Activated naive CD8-positive, alpha-beta T cell treated with anti-CD3 and anti-CD28 coated beads, Interleukin-2, amount 10 ng/mL, durations not matched to agents 7 days and 5 days (primary cell): Measurements from ENCODE around the gene EPHA1. TPM values are rescaled to one million over a fixed set of nuclear protein-coding genes. Genes with fewer than 3 reads are reported as not detected.
A peak's percentile ranks its signal among the peaks of the same experiment; 100 is the strongest.

Experiments
- ATAC-seq: fragments of 150-1000 bp; cut with Tn5 transposase; one replicate; pipeline ENCODE4 v1.10.0; 2021; ENCODE audit warnings: low read depth, moderate library complexity
- POLR2A ChIA-PET: fragments of 350-600 bp; sonication (Branson Sonifier 250); formaldehyde crosslinking; loops from one replicate; lab custom pipeline; 2021; ENCODE audit warnings: antibody characterized with exemption; lab: Charles Lee
- DNase-seq: peaks from one replicate; pipeline ENCODE4 v3.0.0; 2021
- H3K27ac Mint-ChIP-seq: one replicate; pipeline ENCODE4 v1.8.0; 2022; ENCODE audit warnings: mild to moderate bottlenecking, mixed read lengths
- H3K27me3 Mint-ChIP-seq: one replicate; pipeline ENCODE4 v1.8.0; 2022; ENCODE audit warnings: mild to moderate bottlenecking, moderate library complexity, mixed read lengths
- H3K36me3 Mint-ChIP-seq: one replicate; pipeline ENCODE4 v1.8.0; 2021; ENCODE audit warnings: mild to moderate bottlenecking, mixed read lengths
- H3K4me1 Mint-ChIP-seq: one replicate; pipeline ENCODE4 v1.8.0; 2021; ENCODE audit warnings: mixed read lengths
- H3K4me3 Mint-ChIP-seq: one replicate; pipeline ENCODE4 v1.8.0; 2022; ENCODE audit warnings: mild to moderate bottlenecking, moderate library complexity, mixed read lengths
- H3K9me3 Mint-ChIP-seq: one replicate; pipeline ENCODE4 v1.8.0; 2021; ENCODE audit warnings: mixed read lengths
- total RNA-seq, 2 experiments: library from RNA; stranded (reverse); gene quantifications; one replicate each; pipeline ENCODE4 v1.2.3, GENCODE V29; 2021

Gene EPHA1
- total RNA-seq, 2 experiments from 2014 or later: 27.3 to 28.2 TPM

DNA sequence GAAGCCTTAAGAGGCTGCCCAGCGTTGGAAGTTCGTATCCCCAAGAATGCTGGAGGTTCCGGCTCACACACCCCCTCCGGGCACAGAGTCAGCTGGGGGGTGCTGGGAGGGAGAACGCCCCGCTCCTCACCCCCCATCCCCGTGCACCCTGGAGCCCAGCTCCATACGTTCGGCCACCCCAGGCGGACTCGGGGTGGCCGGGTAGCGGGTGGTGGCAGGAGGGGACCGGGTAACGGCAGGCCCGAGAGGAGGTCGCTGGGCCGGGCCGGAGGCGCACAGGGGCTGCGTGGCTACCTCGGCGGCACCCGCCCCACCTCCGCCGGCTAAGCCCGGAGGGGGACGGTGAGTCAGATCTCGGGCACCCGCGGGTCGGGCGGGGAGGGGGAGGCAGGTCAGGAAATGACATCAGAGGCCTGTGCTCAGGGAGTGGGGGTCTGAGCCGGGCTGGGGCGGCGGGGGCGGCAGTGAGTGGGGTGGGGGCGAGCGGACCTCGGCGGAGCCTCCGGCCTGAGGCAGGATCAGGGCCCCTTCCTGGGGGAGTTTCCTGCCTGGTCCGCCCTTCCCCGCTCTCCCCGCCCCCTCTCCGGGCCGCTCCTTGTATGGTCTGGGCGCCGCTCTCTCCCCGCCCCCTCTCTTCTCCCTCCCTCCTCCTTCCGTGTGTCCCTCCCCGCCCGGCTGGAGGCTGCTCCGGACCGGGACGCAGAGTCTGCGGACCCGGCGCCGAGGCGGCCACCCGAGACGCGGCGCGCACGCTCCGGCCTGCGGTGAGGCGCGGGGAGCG lies 27.8 kb downstream of the EPHA1 start, which contains the start of gene ZYX:
Gene ZYX, plus strand, starts transcription at position 700 of the 781 bp plus-strand sequence. CDS start 227 bp downstream, outside the sequence.
- Mint-ChIP-seq H3K36me3 (peaks cover 6% of the 10 kb centered on the region), H3K4me1 (peaks cover 40% of the 10 kb centered on the region), H3K27me3 (no peaks in the 10 kb centered on the region), H3K27ac (peak within 1 kb of the TSS; percentile 92), H3K9me3 (no peaks in the 10 kb centered on the region), H3K4me3 (peak within 1 kb of the TSS; percentile 86)
- peak; percentile 76 for ATAC-seq
- POLR2A ChIA-PET: interaction anchor here (0.7 to 3.1 kb wide), 21 partner anchors 10 to 754 kb away, joined by 3 to 44 read pairs (median 5); partner anchors contain the start of genes CASP2, EPHA1, FAM131B and GSTK1
- DNase-seq: peak; percentile 89

DNA sequence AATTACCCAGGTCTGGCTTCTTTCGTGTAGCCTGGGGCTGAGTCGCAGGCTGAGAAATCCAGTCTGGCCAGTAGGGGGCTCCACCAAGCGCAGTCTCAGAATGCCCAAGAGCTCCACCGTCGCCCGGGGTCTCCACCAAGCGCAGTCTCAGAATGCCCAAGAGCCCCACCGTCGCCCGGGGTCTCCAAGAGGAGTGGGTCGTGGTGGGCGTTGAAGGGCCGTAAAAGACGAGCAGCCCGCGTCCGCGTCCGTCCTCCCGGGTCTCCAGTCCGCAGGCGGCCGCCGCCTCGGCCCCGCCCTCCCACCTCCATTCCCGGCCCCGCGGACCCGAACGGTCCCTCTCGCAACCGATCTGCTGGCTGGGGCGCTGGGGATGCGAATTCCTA lies 28.4 kb downstream of the EPHA1 start:
- ATAC-seq (peak; percentile 49), DNase-seq (peak; percentile 90)
- peak overlapping the region; percentile 86 for H3K4me3 Mint-ChIP-seq
- POLR2A ChIA-PET: interaction anchor here (0.6 to 3.1 kb wide), 26 partner anchors 10 to 754 kb away, joined by 3 to 44 read pairs (median 5); partner anchors contain the start of genes CASP2, EPHA1, FAM131B and GSTK1
- H3K9me3 Mint-ChIP-seq: no peaks in the 10 kb centered on the region
- peaks cover 6% of the 10 kb centered on the region for H3K36me3 Mint-ChIP-seq
- peak overlapping the region; percentile 92 for H3K27ac Mint-ChIP-seq
- H3K27me3 Mint-ChIP-seq: no peaks in the 10 kb centered on the region
- peaks cover 46% of the 10 kb centered on the region for H3K4me1 Mint-ChIP-seq

DNA sequence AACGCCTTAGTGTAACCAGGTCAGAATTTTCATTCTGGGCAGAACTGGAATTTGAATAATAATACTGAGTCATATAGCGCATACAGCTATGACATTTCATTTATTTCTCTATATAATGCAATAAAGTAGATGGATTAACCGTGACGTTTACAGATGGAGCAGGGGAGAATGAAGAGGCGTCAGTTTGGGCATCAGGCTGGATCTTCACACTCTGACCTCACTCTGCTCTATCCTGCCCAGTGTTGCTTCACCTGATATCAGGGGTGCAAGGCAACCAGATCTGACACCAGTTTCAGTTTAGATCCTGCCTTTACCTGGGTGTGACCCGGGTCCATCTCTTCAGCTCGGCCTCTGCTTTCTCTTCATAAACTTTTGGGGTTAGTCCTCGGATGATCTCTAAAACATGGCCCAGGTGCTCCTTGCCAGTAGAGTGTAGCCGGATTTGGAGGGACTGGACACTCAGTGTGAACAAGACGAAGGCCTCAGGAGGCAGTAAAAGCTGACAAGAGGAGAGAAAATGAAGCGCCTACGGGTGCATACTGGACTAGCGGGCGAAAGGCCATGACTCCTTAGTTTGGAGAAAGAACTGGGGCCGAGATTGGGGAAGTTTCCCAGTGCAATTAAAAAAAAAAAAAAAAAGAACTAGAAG lies 28.9 kb downstream of the EPHA1 start:
- ATAC-seq: peak; percentile 6
- peaks cover 51% of the 10 kb centered on the region for H3K4me1 Mint-ChIP-seq
- H3K36me3 Mint-ChIP-seq: peaks cover 6% of the 10 kb centered on the region

DNA sequence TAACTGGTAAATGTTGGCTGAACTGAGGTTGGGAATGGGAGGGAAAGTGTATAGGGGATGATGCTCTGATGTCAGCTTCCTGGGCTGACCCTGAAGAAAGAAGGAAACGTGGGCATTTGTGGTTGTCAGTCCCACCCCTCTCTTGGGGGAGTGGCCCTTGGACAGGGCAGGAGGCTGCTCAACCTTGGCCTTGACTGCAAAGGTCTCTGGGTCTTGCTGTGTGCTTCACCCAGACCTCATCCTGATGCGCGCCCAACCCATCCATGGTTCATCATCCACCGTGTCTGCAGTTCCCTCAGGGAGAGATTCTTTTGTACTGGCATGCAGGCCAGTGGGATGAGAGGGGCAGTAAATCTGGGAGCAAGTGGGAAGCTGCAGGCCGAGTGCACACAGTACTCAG lies 32.3 kb downstream of the EPHA1 start:
- H3K4me1 Mint-ChIP-seq: peaks cover 64% of the 10 kb centered on the region
- DNase-seq (no peak), ATAC-seq (no peak)
- H3K9me3 Mint-ChIP-seq: no peaks in the 10 kb centered on the region
- POLR2A ChIA-PET: interaction anchor here (0.5 to 1.7 kb wide), 6 partner anchors 14 to 136 kb away, joined by 3 to 9 read pairs (median 3); partner anchors contain the start of genes CASP2 and GSTK1
- peak overlapping the region; percentile 7 for H3K4me3 Mint-ChIP-seq
- no peaks in the 10 kb centered on the region for H3K36me3 Mint-ChIP-seq
- H3K27me3 Mint-ChIP-seq: no peaks in the 10 kb centered on the region
- peak overlapping the region; percentile 90 for H3K27ac Mint-ChIP-seq

More for the DNA sequence above, 28.9 kb downstream of the EPHA1 start:
- peak overlapping the region; percentile 92 for H3K27ac Mint-ChIP-seq
- no peak for DNase-seq
- no peaks in the 10 kb centered on the region for H3K27me3 Mint-ChIP-seq
- peak overlapping the region; percentile 86 for H3K4me3 Mint-ChIP-seq
- POLR2A ChIA-PET: interaction anchor here (0.6 to 3.1 kb wide), 28 partner anchors 10 to 753 kb away, joined by 3 to 44 read pairs (median 4); partner anchors contain the start of genes CASP2, EPHA1, FAM131B and GSTK1
- no peaks in the 10 kb centered on the region for H3K9me3 Mint-ChIP-seq

DNA sequence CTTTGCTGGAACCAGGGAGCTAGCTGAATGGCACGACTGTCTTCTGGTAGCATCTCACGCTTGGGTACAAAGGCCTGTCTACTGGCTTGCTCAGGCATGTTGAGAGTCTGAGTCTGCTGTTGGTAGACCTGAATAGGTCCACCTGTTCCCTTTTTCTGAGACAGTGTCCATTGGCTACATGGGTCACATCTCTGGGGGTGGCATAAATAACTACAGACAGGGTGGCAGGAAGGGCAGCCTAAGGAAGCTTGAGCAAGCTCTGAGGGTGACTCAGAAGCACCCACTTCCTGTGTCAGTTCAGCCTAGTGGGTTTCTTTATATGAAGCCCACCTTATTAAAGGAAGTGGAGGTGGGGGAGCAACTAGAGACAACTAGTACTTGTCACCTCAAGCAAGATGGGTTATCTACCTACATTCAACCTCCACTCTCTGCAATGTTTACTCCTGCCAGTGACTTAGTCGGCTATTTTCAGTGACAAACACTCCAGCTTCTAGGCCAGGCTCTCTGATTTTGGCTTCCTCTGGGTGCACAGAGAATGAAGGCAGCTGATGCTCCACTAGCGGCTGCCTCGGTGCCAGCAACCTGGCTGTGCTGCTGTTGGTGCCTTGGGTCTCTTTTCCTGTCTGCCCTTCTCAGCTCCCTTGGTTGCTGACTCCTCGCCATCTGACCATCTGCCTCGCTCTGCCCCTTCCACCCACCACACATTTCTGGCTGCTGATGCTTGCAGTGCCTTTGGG lies 33.2 kb downstream of the EPHA1 start:
- peak overlapping the region; percentile 48 for H3K4me3 Mint-ChIP-seq
- peak overlapping the region; percentile 90 for H3K27ac Mint-ChIP-seq
- peaks cover 66% of the 10 kb centered on the region for H3K4me1 Mint-ChIP-seq
- POLR2A ChIA-PET: interaction anchor here (0.5 to 1.9 kb wide), 16 partner anchors 9 to 135 kb away, joined by 3 to 11 read pairs (median 4); partner anchors contain the start of genes CASP2, FAM131B and GSTK1
- DNase-seq (peak; percentile 55), ATAC-seq (peak; percentile 59)
- H3K36me3 Mint-ChIP-seq: no peaks in the 10 kb centered on the region
- H3K9me3 Mint-ChIP-seq: no peaks in the 10 kb centered on the region
- no peaks in the 10 kb centered on the region for H3K27me3 Mint-ChIP-seq

DNA sequence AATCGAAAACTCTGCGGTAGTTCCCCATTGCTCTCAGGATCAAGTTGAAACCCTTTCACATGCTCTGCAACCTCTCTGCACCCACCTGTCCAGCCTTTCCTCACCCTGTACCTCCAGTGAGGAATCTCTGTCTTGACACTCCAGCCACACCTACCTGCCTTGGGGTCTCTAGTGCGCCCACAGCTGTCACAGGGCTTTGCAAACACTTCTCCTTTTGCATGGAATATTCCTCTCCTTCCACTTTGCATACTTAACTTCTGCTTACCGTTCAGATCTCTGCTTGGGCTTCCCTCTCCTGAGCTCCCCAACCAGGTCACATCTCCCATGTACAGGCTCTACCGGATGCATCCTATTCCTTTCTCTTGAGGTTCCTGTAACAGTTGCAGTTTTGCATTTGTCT lies 34.1 kb downstream of the EPHA1 start:
- Mint-ChIP-seq H3K27ac (peak overlapping the region; percentile 90), H3K4me3 (no peak overlapping the region), H3K9me3 (no peaks in the 10 kb centered on the region), H3K36me3 (no peaks in the 10 kb centered on the region), H3K27me3 (no peaks in the 10 kb centered on the region), H3K4me1 (peaks cover 63% of the 10 kb centered on the region)
- no peak for DNase-seq
- POLR2A ChIA-PET: interaction anchor here (0.7 to 1.9 kb wide), 6 partner anchors 9 to 111 kb away, joined by 3 to 11 read pairs (median 8); partner anchors contain the start of genes CASP2 and GSTK1
- no peak for ATAC-seq

DNA sequence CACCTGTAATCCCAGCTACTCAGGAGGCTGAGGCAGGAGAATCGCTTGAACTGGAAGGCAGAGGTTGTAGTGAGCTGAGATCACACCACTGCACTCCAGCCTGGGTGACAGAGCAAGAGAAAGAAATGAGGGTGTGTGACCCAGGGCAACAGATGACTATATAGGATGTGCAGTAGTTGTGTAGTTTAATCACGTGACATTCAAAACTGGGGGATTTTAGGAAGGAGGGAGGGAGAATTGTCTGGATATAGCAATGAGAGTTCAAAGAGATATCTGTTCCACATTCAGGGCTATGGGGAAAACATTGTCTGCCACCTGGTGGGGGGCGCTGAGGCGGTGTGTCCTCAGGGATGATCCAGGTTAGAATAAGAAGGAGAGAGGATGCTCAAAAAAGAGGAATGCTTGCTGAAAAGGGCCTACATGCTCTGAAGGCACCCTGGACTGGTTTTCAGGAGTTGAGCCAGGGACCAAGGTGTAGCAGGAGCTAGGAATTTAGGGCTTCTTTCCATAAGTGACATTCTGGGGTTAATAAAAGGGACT lies 35.3 kb downstream of the EPHA1 start:
- Mint-ChIP-seq H3K27me3 (no peaks in the 10 kb centered on the region), H3K27ac (peak overlapping the region; percentile 23), H3K4me1 (peaks cover 52% of the 10 kb centered on the region), H3K9me3 (no peaks in the 10 kb centered on the region), H3K4me3 (no peak overlapping the region), H3K36me3 (no peaks in the 10 kb centered on the region)
- POLR2A ChIA-PET: interaction anchor here (1.0 to 2.3 kb wide), 3 partner anchors 8 to 18 kb away, joined by 4 to 5 read pairs (median 4); no protein-coding TSS in a partner anchor
- ATAC-seq: no peak
- DNase-seq: no peak

DNA sequence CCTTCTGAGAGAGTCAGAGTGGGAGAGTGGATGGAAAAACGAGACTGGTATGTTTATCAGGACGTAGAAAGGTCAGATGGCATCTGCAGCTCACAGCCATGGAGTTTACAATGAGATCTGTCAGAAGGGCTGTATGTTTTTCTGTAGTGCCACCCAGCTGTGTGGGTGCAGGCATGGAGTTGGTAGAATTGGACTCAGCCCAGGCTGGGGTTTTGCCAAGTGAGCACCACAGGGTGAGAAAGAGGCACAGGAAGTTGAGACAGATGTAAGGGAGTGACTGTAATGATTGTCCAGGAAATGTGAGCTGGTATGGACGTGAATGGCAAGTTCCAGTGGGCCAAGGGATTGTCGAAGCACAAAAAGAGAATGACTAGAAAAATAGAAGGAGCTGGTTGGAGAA lies 36.6 kb downstream of the EPHA1 start:
- Mint-ChIP-seq H3K9me3 (no peaks in the 10 kb centered on the region), H3K27me3 (peaks cover 5% of the 10 kb centered on the region), H3K36me3 (no peaks in the 10 kb centered on the region), H3K4me1 (peaks cover 44% of the 10 kb centered on the region), H3K4me3 (peak overlapping the region; percentile 37), H3K27ac (peak overlapping the region; percentile 65)
- ATAC-seq: peak; percentile 58
- POLR2A ChIA-PET: interaction anchor here (0.8 to 2.3 kb wide), 4 partner anchors 10 to 19 kb away, joined by 3 to 5 read pairs (median 4); no protein-coding TSS in a partner anchor
- no peak for DNase-seq

DNA sequence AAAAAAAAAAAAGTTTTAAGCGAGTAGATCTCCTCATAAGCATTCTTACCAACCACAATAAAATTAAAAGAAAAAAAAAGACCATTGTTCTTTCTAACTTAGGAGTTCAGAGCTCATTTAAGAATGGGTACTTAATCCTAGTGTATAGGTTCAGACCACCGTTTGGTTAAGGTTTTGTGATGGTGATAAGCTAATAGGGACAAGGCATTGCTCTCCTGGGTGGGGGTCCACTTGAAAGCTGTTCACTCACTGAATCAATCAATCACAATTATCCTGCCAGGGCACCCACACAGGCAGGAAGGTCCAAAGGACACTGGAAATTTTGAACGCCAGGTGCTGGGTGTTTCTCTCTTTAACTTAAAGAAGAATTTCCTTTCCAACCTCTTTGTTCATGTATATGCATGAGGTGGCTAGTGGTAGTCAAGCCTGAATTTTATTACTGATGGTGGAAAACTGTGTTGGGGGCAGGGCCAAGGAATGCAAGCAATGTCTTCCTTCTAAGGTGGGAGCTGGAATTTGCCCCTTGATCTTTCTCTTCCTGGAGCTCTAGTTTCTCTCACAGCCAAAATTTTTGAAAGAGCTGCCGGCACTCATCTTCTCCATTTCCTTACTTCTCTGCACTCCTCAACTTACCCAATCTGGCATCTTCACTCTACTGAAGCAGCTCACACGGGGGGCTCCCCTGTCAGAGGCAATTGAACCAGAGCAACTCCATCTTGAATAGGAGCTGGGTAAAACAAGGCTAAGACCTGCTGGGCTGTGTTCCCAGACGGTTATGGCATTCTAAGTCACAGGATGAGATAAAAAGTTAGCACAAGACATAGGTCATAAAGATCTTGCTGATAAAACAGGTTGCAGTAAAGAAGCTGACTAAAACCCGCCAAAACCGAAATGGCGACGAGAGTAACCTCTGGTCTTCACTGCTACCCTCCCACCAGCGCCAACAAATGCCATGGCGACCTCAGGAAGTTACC lies 38.7 kb downstream of the EPHA1 start:
- POLR2A ChIA-PET: interaction anchor here (2.0 kb wide), 1 partner anchor 10 kb away, joined by 7 read pairs; no protein-coding TSS in a partner anchor
- Mint-ChIP-seq H3K9me3 (no peaks in the 10 kb centered on the region), H3K4me3 (no peak overlapping the region), H3K27ac (peak overlapping the region; percentile 9), H3K4me1 (peaks cover 25% of the 10 kb centered on the region), H3K27me3 (peaks cover 17% of the 10 kb centered on the region), H3K36me3 (no peaks in the 10 kb centered on the region)
- ATAC-seq: no peak
- no peak for DNase-seq

DNA sequence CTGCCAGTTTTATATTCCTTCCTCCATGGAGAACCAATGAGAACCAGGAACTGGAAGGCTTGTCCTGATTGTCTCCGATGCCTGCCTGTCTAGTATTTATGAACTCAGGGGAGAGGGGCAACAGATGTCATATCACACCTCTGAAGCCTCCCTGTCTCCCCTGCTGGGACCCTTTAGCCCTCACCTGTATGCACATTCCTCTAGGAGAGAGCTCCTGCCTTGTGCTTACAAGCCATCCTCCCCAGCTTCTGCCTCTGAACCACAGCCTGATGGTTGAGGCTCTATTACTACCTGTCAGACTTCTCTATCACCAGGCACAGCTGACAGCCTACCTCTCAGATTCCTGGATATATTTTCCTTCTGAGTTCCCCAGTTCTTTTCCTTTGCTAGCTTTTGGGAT lies 40.3 kb downstream of the EPHA1 start:
- peaks cover 13% of the 10 kb centered on the region for H3K4me1 Mint-ChIP-seq
- ATAC-seq: no peak
- H3K9me3 Mint-ChIP-seq: no peaks in the 10 kb centered on the region
- no peak overlapping the region for H3K4me3 Mint-ChIP-seq
- DNase-seq: no peak
- no peaks in the 10 kb centered on the region for H3K36me3 Mint-ChIP-seq
- POLR2A ChIA-PET: interaction anchor here (1.3 to 2.0 kb wide), 2 partner anchors 11 to 58 kb away, joined by 4 to 7 read pairs; no protein-coding TSS in a partner anchor
- H3K27me3 Mint-ChIP-seq: peaks cover 33% of the 10 kb centered on the region
- H3K27ac Mint-ChIP-seq: no peak overlapping the region

DNA sequence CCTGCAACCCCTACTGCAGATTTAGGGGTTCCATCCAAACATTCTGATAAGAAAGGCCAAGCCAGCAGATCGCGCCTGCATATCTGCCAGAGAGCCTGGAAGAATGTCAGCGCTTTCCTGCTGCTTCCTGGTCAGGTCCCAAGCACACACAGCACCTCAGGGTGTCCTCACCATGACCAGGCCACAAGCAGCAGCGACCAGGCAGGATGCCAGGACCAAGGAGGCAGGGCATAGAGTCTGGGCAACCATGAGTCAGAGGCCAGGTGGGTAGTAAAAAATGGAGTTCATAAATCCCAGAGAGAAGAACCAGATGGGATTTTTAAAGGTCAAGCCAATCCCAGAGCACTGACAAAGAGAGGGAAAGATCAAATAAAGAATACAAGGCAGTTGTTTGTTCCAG lies 40.7 kb downstream of the EPHA1 start:
- ATAC-seq: no peak
- Mint-ChIP-seq H3K36me3 (no peaks in the 10 kb centered on the region), H3K9me3 (no peaks in the 10 kb centered on the region), H3K4me1 (peaks cover 10% of the 10 kb centered on the region), H3K27ac (no peak overlapping the region), H3K27me3 (peaks cover 37% of the 10 kb centered on the region), H3K4me3 (no peak overlapping the region)
- POLR2A ChIA-PET: interaction anchor here (1.3 kb wide), 1 partner anchor 57 kb away, joined by 4 read pairs; no protein-coding TSS in a partner anchor
- DNase-seq: no peak
